Right lobe of liver (tissue), 4 donors: ENCODE data around the gene CTDSPL.

ENCODE experiments used
- CTCF ChIP-seq, 4 donors: fragments of 200-600 bp in 3 of 4; fragments of 450-650 bp in 1 of 4; IDR thresholded peaks; one replicate each; pipeline versions ENCODE4 v1.5.1 to v1.8.0; 2016 to 2022; ENCODE audit warnings: antibody characterized with exemption in 4 of 4, mild to moderate bottlenecking in 2 of 4
- POLR2A ChIP-seq: fragments of 450-650 bp; IDR thresholded peaks from one replicate; pipeline ENCODE4 v1.6.1; 2017; ENCODE audit warnings: antibody characterized with exemption, mild to moderate bottlenecking
- donor health status: DM: no; HTN: no; CAD: no.
- donor health status: DM: no; HTN: no; CAD: no.
- donor health status: DM: no; HTN: yes; CAD: no.

GRCh38 chr3:37871858-37872257 is 10.2 kb downstream of the CTDSPL start:
- TF ChIP-seq CTCF (IDR thresholded peaks at IDR 0.05) (no peak), POLR2A (no peak)
